ENCODE measurements around the gene ANKMY1. TPM values are rescaled to one million over a fixed set of nuclear protein-coding genes. Genes with fewer than 3 reads are reported as not detected.
A peak's percentile ranks its signal among the peaks of the same experiment; 100 is the strongest.

Gene ANKMY1
- total RNA-seq, 4 donors from 2014 or later, result 15.1 to 64.0 (median 27.5) TPM

DNA sequence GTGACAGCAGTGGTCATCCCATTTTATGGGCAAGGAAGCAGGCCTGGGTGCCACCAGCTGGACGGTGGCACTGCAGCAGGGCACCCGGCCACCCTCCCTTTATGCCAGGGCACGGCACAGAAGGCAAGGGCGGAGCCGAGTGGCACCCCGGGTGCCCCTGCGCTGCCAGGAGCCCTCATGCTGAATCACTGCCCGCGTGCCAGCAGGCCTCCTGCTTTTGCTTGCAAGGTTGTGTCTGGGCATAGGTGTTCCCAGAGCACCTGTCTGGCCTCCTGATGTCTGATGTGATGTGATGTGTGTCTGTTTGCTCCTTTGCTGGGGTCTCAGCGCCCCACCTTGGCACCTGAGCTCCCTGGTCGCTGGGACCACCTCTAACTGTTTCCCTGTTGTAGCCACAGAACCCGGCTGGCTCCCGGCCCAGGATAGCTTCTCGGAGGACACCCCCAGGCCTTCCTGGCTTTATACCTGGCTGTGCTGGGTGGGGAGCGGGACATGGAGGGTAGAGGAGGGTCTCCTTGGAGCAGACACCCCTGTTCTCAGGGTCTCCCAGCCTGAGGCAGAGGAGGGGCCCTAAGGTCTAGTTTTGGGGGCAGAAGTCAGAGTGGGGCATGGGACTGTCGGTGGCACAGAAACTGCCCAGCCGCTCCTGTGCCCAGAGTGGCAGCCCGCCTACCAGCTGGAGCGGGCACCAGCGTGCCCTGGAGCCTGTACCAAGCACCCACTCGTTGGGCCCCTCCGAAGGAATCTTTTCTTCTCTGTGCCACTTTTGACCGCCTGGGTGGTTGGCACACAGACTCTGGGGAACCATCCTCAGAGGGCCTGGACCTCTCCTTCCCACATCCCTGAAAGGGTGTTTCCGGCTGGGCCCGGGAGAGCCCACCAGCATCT is 118.7 kb downstream of the ANKMY1 start:
- H3K9me3 ChIP-seq, result no peaks in the 10 kb centered on the region
- no peak overlapping the region for H3K4me3 ChIP-seq
- in situ Hi-C loops (cut with MboI; ENCODE audit: low pct_ligation_motif_present in 1 of 4, low pct_unique_long_range_greater_than_20kb in 1 of 4, low sequenced_read_pairs in 3 of 4), result loop anchor here (10.0 to 25.0 kb wide), 3 partner anchors 202 to 214 kb away; no protein-coding TSS in a partner anchor
- DNase-seq, result no peak
- H3K36me3 ChIP-seq, result no peaks in the 10 kb centered on the region
- peaks cover 14 to 32% (median 22%) of the 10 kb centered on the region in 4 donors for H3K4me1 ChIP-seq
- no peak for TF ChIP-seq POLR2A (IDR thresholded peaks at IDR 0.05)
- no peak for TF ChIP-seq POLR2AphosphoS5 (IDR thresholded peaks at IDR 0.05)
- no peak for TF ChIP-seq EP300 (IDR thresholded peaks at IDR 0.05; ENCODE audit: low read depth)
- TF ChIP-seq, protein P1, sequence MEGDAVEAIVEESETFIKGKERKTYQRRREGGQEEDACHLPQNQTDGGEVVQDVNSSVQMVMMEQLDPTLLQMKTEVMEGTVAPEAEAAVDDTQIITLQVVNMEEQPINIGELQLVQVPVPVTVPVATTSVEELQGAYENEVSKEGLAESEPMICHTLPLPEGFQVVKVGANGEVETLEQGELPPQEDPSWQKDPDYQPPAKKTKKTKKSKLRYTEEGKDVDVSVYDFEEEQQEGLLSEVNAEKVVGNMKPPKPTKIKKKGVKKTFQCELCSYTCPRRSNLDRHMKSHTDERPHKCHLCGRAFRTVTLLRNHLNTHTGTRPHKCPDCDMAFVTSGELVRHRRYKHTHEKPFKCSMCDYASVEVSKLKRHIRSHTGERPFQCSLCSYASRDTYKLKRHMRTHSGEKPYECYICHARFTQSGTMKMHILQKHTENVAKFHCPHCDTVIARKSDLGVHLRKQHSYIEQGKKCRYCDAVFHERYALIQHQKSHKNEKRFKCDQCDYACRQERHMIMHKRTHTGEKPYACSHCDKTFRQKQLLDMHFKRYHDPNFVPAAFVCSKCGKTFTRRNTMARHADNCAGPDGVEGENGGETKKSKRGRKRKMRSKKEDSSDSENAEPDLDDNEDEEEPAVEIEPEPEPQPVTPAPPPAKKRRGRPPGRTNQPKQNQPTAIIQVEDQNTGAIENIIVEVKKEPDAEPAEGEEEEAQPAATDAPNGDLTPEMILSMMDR (IDR thresholded peaks at IDR 0.05), result no peak
- intact Hi-C loops (cut with DNase I; ENCODE audit: low total_unique reads), result no loop called here
- peaks cover 22% of the 10 kb centered on the region for H3K27me3 ChIP-seq
- WGBS, 2 donors (ENCODE audit: low coverage in 1 of 2), result 84% methylated on average over 25 of the region's 25 CpGs; no CpG with 5 or more reads in 1 of the 2 donors
- no peak overlapping the region for H3K27ac ChIP-seq

- peaks cover 22% of the 10 kb centered on the region for H3K27me3 ChIP-seq
- no peak overlapping the region for H3K4me3 ChIP-seq
- peaks cover 14 to 36% (median 22%) of the 10 kb centered on the region in 4 donors for H3K4me1 ChIP-seq
- no peaks in the 10 kb centered on the region for H3K9me3 ChIP-seq
- H3K27ac ChIP-seq, result no peak overlapping the region
- DNase-seq, result peak; percentile 62
- H3K36me3 ChIP-seq, result no peaks in the 10 kb centered on the region
- intact Hi-C loops (cut with DNase I; ENCODE audit: low total_unique reads), result loop anchor here (2.0 kb wide), 1 partner anchor 205 kb away; no protein-coding TSS in a partner anchor
- in situ Hi-C loops (cut with MboI; ENCODE audit: low pct_ligation_motif_present in 1 of 4, low pct_unique_long_range_greater_than_20kb in 1 of 4, low sequenced_read_pairs in 3 of 4), result loop anchor here (10.0 to 25.0 kb wide), 3 partner anchors 201 to 213 kb away; no protein-coding TSS in a partner anchor
- TF ChIP-seq POLR2A (IDR thresholded peaks at IDR 0.05) (no peak), POLR2AphosphoS5 (IDR thresholded peaks at IDR 0.05) (no peak), EP300 (IDR thresholded peaks at IDR 0.05; ENCODE audit: low read depth) (no peak)
- TF ChIP-seq, protein P1 (IDR thresholded peaks at IDR 0.05), result peak; percentile 84 to 95 (median 91)
- 24% methylated on average over 24 of the region's 24 CpGs; no CpG with 5 or more reads in 1 of the 2 donors for WGBS, 2 donors (ENCODE audit: low coverage in 1 of 2)
Observed at GRCh38 chr2:240437861-240438809, 119.7 kb downstream of the ANKMY1 start.

GRCh38 chr2:240437551-240437860 is 120.3 kb downstream of the ANKMY1 start:
- Histone ChIP-seq H3K4me3 (no peak overlapping the region), H3K36me3 (no peaks in the 10 kb centered on the region), H3K27me3 (peaks cover 22% of the 10 kb centered on the region), H3K27ac (no peak overlapping the region), H3K9me3 (no peaks in the 10 kb centered on the region), H3K4me1 (peaks cover 14 to 36% (median 22%) of the 10 kb centered on the region in 4 donors)
- in situ Hi-C loops (cut with MboI; ENCODE audit: low pct_ligation_motif_present in 1 of 4, low pct_unique_long_range_greater_than_20kb in 1 of 4, low sequenced_read_pairs in 3 of 4), result loop anchor here (10.0 to 25.0 kb wide), 3 partner anchors 200 to 213 kb away; no protein-coding TSS in a partner anchor
- TF ChIP-seq, protein P1 (IDR thresholded peaks at IDR 0.05), result no peak
- TF ChIP-seq EP300 (IDR thresholded peaks at IDR 0.05; ENCODE audit: low read depth) (no peak), POLR2AphosphoS5 (IDR thresholded peaks at IDR 0.05) (no peak), POLR2A (IDR thresholded peaks at IDR 0.05) (no peak)
- intact Hi-C loops (cut with DNase I; ENCODE audit: low total_unique reads), result loop anchor here (2.0 kb wide), 1 partner anchor 205 kb away; no protein-coding TSS in a partner anchor
- no peak for DNase-seq
- 81% methylated on average over 2 of the region's 2 CpGs; no CpG with 5 or more reads in 1 of the 2 donors for WGBS, 2 donors (ENCODE audit: low coverage in 1 of 2)
